Large intestine (tissue), 3 donors: Measurements from ENCODE around the gene TMEM147. TPM values are rescaled to one million over a fixed set of nuclear protein-coding genes. Genes with fewer than 3 reads are reported as not detected.

ENCODE experiments used
- DNase-seq, 2 donors: peaks; one replicate each; pipeline versions ENCODE4 v3.0.0 to v3.0.0-alpha.2; 2013
- H3K27ac ChIP-seq: one replicate; pipeline ENCODE4 v1.5.1; 2013; ENCODE audit warnings: low read length
- H3K27me3 ChIP-seq: 2 replicates; pipeline ENCODE4 v1.6.1; 2013; ENCODE audit warnings: low read length; ENCODE audit not compliant: control insufficient read depth, insufficient read depth
- H3K36me3 ChIP-seq: 2 replicates; pipeline ENCODE4 v1.6.1; 2013; ENCODE audit warnings: low read length; ENCODE audit not compliant: control insufficient read depth, insufficient read depth
- H3K4me1 ChIP-seq: one replicate; pipeline ENCODE4 v1.6.1; 2013; ENCODE audit warnings: low read length; ENCODE audit not compliant: control insufficient read depth, insufficient read depth
- H3K4me3 ChIP-seq: one replicate; pipeline ENCODE4 v1.5.1; 2013; ENCODE audit warnings: low read length
- H3K9me3 ChIP-seq: one replicate; pipeline ENCODE4 v1.6.1; 2013; ENCODE audit warnings: mild to moderate bottlenecking, low read depth, low read length, moderate library complexity; ENCODE audit not compliant: control insufficient read depth
- WGBS: methylation state at CpG from one replicate; pipeline ENCODE4 v1.1.5; 2013; ENCODE audit warnings: low lambda C conversion rate; ENCODE audit not compliant: insufficient coverage; 5-methylcytosine and 5-hydroxymethylcytosine counted together
- polyA plus RNA-seq: library from polyadenylated mRNA; unstranded; fragments of 120-200 nt; gene quantifications from one replicate; pipeline ENCODE4 v1.2.1, GENCODE V29; 2013

Gene TMEM147
- polyA plus RNA-seq, 1 donor: 89.6 TPM

GRCh38 chr19:35562776-35563175 lies 17.4 kb downstream of the TMEM147 start:
- Histone ChIP-seq H3K4me1 (no peaks in the 10 kb centered on the region), H3K9me3 (peaks cover 8% of the 10 kb centered on the region), H3K27ac (no peak overlapping the region), H3K36me3 (no peaks in the 10 kb centered on the region), H3K27me3 (peaks cover 37% of the 10 kb centered on the region), H3K4me3 (no peak overlapping the region)
- no peak for DNase-seq
- WGBS: 69% methylated on average over 2 of the region's 2 CpGs

- no peak for DNase-seq
- H3K27ac ChIP-seq: no peak within 1 kb of the TSS
- H3K36me3 ChIP-seq: no peaks in the 10 kb centered on the region
- H3K27me3 ChIP-seq: peaks cover 31% of the 10 kb centered on the region
- no peaks in the 10 kb centered on the region for H3K4me1 ChIP-seq
- no CpG with 5 or more reads among the region's 15 CpGs for WGBS
- H3K9me3 ChIP-seq: peaks cover 3% of the 10 kb centered on the region
- H3K4me3 ChIP-seq: no peak within 1 kb of the TSS
Measured at GRCh38 chr19:35563207-35563829, 17.9 kb downstream of the TMEM147 start, which contains the start of gene ATP4A. Gene ATP4A, minus strand, starts transcription at chr19:35563658. Its CDS starts 29 bp downstream, at chr19:35563629.

- Histone ChIP-seq H3K4me1 (no peaks in the 10 kb centered on the region), H3K36me3 (no peaks in the 10 kb centered on the region), H3K27ac (no peak overlapping the region), H3K4me3 (no peak overlapping the region), H3K9me3 (no peaks in the 10 kb centered on the region), H3K27me3 (peaks cover 12% of the 10 kb centered on the region)
- 60% methylated on average over 1 of the region's 12 CpGs for WGBS
- no peak for DNase-seq
Measured at GRCh38 chr19:35565016-35565856, 19.8 kb downstream of the TMEM147 start.

GRCh38 chr19:35566738-35567137 lies 21.3 kb downstream of the TMEM147 start:
- peaks cover 7% of the 10 kb centered on the region for H3K27me3 ChIP-seq
- H3K4me1 ChIP-seq: no peaks in the 10 kb centered on the region
- H3K27ac ChIP-seq: no peak overlapping the region
- H3K36me3 ChIP-seq: no peaks in the 10 kb centered on the region
- no peak overlapping the region for H3K4me3 ChIP-seq
- H3K9me3 ChIP-seq: no peaks in the 10 kb centered on the region
- WGBS: 100% methylated on average over 1 of the region's 7 CpGs
- no peak for DNase-seq

- no peak for DNase-seq
- no peaks in the 10 kb centered on the region for H3K36me3 ChIP-seq
Measured at GRCh38 chr19:35569281-35569781, 23.9 kb downstream of the TMEM147 start.

GRCh38 chr19:35571406-35571965 lies 26.1 kb downstream of the TMEM147 start:
- Histone ChIP-seq H3K9me3 (peaks cover 7% of the 10 kb centered on the region), H3K4me3 (no peak overlapping the region), H3K27ac (no peak overlapping the region), H3K36me3 (no peaks in the 10 kb centered on the region), H3K4me1 (no peaks in the 10 kb centered on the region), H3K27me3 (no peaks in the 10 kb centered on the region)
- WGBS: no CpG with 5 or more reads among the region's 1 CpG
- no peak for DNase-seq

More at GRCh38 chr19:35569281-35569781, 23.9 kb downstream of the TMEM147 start:
- H3K4me3 ChIP-seq: no peak overlapping the region
- H3K27ac ChIP-seq: no peak overlapping the region
- peaks cover 3% of the 10 kb centered on the region for H3K27me3 ChIP-seq
- WGBS: no CpG with 5 or more reads among the region's 5 CpGs
- H3K9me3 ChIP-seq: no peaks in the 10 kb centered on the region
- no peaks in the 10 kb centered on the region for H3K4me1 ChIP-seq

- Histone ChIP-seq H3K9me3 (peaks cover 12% of the 10 kb centered on the region), H3K36me3 (no peaks in the 10 kb centered on the region), H3K27me3 (no peaks in the 10 kb centered on the region), H3K4me3 (no peak overlapping the region), H3K27ac (no peak overlapping the region), H3K4me1 (no peaks in the 10 kb centered on the region)
- no peak for DNase-seq
- WGBS: no CpG with 5 or more reads among the region's 1 CpG
Measured at GRCh38 chr19:35577918-35578317, 32.5 kb downstream of the TMEM147 start.

GRCh38 chr19:35578707-35579106 lies 33.3 kb downstream of the TMEM147 start:
- H3K36me3 ChIP-seq: no peaks in the 10 kb centered on the region
- no peak overlapping the region for H3K27ac ChIP-seq
- H3K4me3 ChIP-seq: no peak overlapping the region
- H3K4me1 ChIP-seq: no peaks in the 10 kb centered on the region
- DNase-seq: no peak
- no peaks in the 10 kb centered on the region for H3K27me3 ChIP-seq
- WGBS: 60% methylated on average over 1 of the region's 7 CpGs
- peaks cover 12% of the 10 kb centered on the region for H3K9me3 ChIP-seq

- H3K4me1 ChIP-seq: no peaks in the 10 kb centered on the region
- H3K36me3 ChIP-seq: no peaks in the 10 kb centered on the region
- WGBS: no CpG with 5 or more reads among the region's 1 CpG
- H3K9me3 ChIP-seq: no peaks in the 10 kb centered on the region
- peaks cover 9% of the 10 kb centered on the region for H3K27me3 ChIP-seq
- H3K4me3 ChIP-seq: no peak overlapping the region
- H3K27ac ChIP-seq: no peak overlapping the region
- no peak for DNase-seq
Measured at GRCh38 chr19:35582760-35583159, 37.3 kb downstream of the TMEM147 start.

GRCh38 chr19:35585848-35586247 lies 40.4 kb downstream of the TMEM147 start, which contains the start of gene PMIS2:
Gene PMIS2, plus strand, starts transcription at chr19:35586173. Its CDS starts 87 bp downstream, at chr19:35586260.
- Histone ChIP-seq H3K9me3 (no peaks in the 10 kb centered on the region), H3K27ac (no peak within 1 kb of the TSS), H3K4me3 (no peak within 1 kb of the TSS), H3K36me3 (no peaks in the 10 kb centered on the region), H3K27me3 (peaks cover 9% of the 10 kb centered on the region), H3K4me1 (no peaks in the 10 kb centered on the region)
- DNase-seq: no peak
- no CpG with 5 or more reads among the region's 16 CpGs for WGBS
